ENCODE data around the gene CAV2. TPM values are rescaled to one million over a fixed set of nuclear protein-coding genes. Genes with fewer than 3 reads are reported as not detected.
A peak's percentile ranks its signal among the peaks of the same experiment; 100 is the strongest.

Gene CAV2
- total RNA-seq, 1 donor from 2014 or later: 161 TPM

GRCh38 chr7:116495736-116496135 is 3.8 kb upstream of the CAV2 start:
- no peak overlapping the region for H3K9ac ChIP-seq (ENCODE audit: low read length)
- H4K20me1 ChIP-seq (ENCODE audit: insufficient read depth, low read length): no peaks in the 10 kb centered on the region
- Mint-ChIP-seq H3K27ac (ENCODE audit: unreplicated experiment) (no peak overlapping the region), H3K9me3 (ENCODE audit: unreplicated experiment) (peaks cover 7% of the 10 kb centered on the region), H3K36me3 (ENCODE audit: low read depth, unreplicated experiment) (no peaks in the 10 kb centered on the region), H3K4me1 (ENCODE audit: low read depth, unreplicated experiment) (peaks cover 16% of the 10 kb centered on the region), H3K4me3 (ENCODE audit: unreplicated experiment) (no peak overlapping the region), H3K27me3 (ENCODE audit: low read depth, unreplicated experiment) (no peaks in the 10 kb centered on the region)
- no peaks in the 10 kb centered on the region for H3K36me3 ChIP-seq (ENCODE audit: insufficient read depth, low read length)
- no peak overlapping the region for H3K4me2 ChIP-seq (ENCODE audit: low read length)
- FAIRE-seq (no peak), DNase-seq (ENCODE audit: low read depth) (no peak)
- TF ChIP-seq CTCF (IDR thresholded peaks at IDR 0.05; ENCODE audit: insufficient read depth, low read depth, low read length): no peak
- no peak for TF ChIP-seq EZH2 (IDR thresholded peaks at IDR 0.05; ENCODE audit: insufficient read depth, low read length)
- H3K4me1 ChIP-seq (ENCODE audit: insufficient read depth, low read length): peaks cover 4% of the 10 kb centered on the region
- no peaks in the 10 kb centered on the region for H3K27me3 ChIP-seq (ENCODE audit: insufficient read depth, low read length)
- H3K9me3 ChIP-seq (ENCODE audit: insufficient read depth, low read depth, low read length): no peaks in the 10 kb centered on the region
- H3K4me3 ChIP-seq (ENCODE audit: insufficient read depth, low read depth, low read length): no peak overlapping the region
- peaks cover 12% of the 10 kb centered on the region for H3K79me2 ChIP-seq (ENCODE audit: insufficient read depth, low read length)
- no peak overlapping the region for H2AFZ ChIP-seq (ENCODE audit: low read depth, low read length)
- no peak overlapping the region for H3K27ac ChIP-seq (ENCODE audit: low read depth, low read length)

GRCh38 chr7:116496653-116497052 is 2.9 kb upstream of the CAV2 start:
- no peaks in the 10 kb centered on the region for H3K36me3 ChIP-seq (ENCODE audit: insufficient read depth, low read length)
- no peak for FAIRE-seq
- no peak for DNase-seq (ENCODE audit: low read depth)
- no peak overlapping the region for H3K9ac ChIP-seq (ENCODE audit: low read length)
- no peak overlapping the region for H2AFZ ChIP-seq (ENCODE audit: low read depth, low read length)
- no peak for TF ChIP-seq CTCF (IDR thresholded peaks at IDR 0.05; ENCODE audit: insufficient read depth, low read depth, low read length)
- TF ChIP-seq EZH2 (IDR thresholded peaks at IDR 0.05; ENCODE audit: insufficient read depth, low read length): no peak
- H4K20me1 ChIP-seq (ENCODE audit: insufficient read depth, low read length): no peaks in the 10 kb centered on the region
- no peak overlapping the region for H3K4me3 Mint-ChIP-seq (ENCODE audit: unreplicated experiment)
- no peak overlapping the region for H3K27ac Mint-ChIP-seq (ENCODE audit: unreplicated experiment)
- peaks cover 9% of the 10 kb centered on the region for H3K4me1 ChIP-seq (ENCODE audit: insufficient read depth, low read length)
- H3K4me2 ChIP-seq (ENCODE audit: low read length): no peak overlapping the region
- no peaks in the 10 kb centered on the region for H3K36me3 Mint-ChIP-seq (ENCODE audit: low read depth, unreplicated experiment)
- H3K27me3 Mint-ChIP-seq (ENCODE audit: low read depth, unreplicated experiment): no peaks in the 10 kb centered on the region
- no peak overlapping the region for H3K4me3 ChIP-seq (ENCODE audit: insufficient read depth, low read depth, low read length)
- no peaks in the 10 kb centered on the region for H3K9me3 ChIP-seq (ENCODE audit: insufficient read depth, low read depth, low read length)
- peaks cover 21% of the 10 kb centered on the region for H3K79me2 ChIP-seq (ENCODE audit: insufficient read depth, low read length)
- no peak overlapping the region for H3K27ac ChIP-seq (ENCODE audit: low read depth, low read length)
- H3K4me1 Mint-ChIP-seq (ENCODE audit: low read depth, unreplicated experiment): peaks cover 15% of the 10 kb centered on the region
- H3K27me3 ChIP-seq (ENCODE audit: insufficient read depth, low read length): no peaks in the 10 kb centered on the region
- peaks cover 7% of the 10 kb centered on the region for H3K9me3 Mint-ChIP-seq (ENCODE audit: unreplicated experiment)

- no peaks in the 10 kb centered on the region for H3K27me3 Mint-ChIP-seq (ENCODE audit: low read depth, unreplicated experiment)
- DNase-seq (ENCODE audit: low read depth) (no peak), FAIRE-seq (no peak)
- Histone ChIP-seq H3K4me2 (ENCODE audit: low read length) (no peak overlapping the region), H3K4me1 (ENCODE audit: insufficient read depth, low read length) (peaks cover 16% of the 10 kb centered on the region), H3K36me3 (ENCODE audit: insufficient read depth, low read length) (peaks cover 1% of the 10 kb centered on the region), H3K79me2 (ENCODE audit: insufficient read depth, low read length) (peaks cover 31% of the 10 kb centered on the region), H3K9me3 (ENCODE audit: insufficient read depth, low read depth, low read length) (no peaks in the 10 kb centered on the region), H3K27ac (ENCODE audit: low read depth, low read length) (no peak overlapping the region), H4K20me1 (ENCODE audit: insufficient read depth, low read length) (no peaks in the 10 kb centered on the region), H3K4me3 (ENCODE audit: insufficient read depth, low read depth, low read length) (no peak overlapping the region), H3K9ac (ENCODE audit: low read length) (no peak overlapping the region), H3K27me3 (ENCODE audit: insufficient read depth, low read length) (no peaks in the 10 kb centered on the region), H2AFZ (ENCODE audit: low read depth, low read length) (no peak overlapping the region)
- H3K9me3 Mint-ChIP-seq (ENCODE audit: unreplicated experiment): peaks cover 7% of the 10 kb centered on the region
- TF ChIP-seq EZH2 (IDR thresholded peaks at IDR 0.05; ENCODE audit: insufficient read depth, low read length) (no peak), CTCF (IDR thresholded peaks at IDR 0.05; ENCODE audit: insufficient read depth, low read depth, low read length) (no peak)
- H3K36me3 Mint-ChIP-seq (ENCODE audit: low read depth, unreplicated experiment): no peaks in the 10 kb centered on the region
- H3K27ac Mint-ChIP-seq (ENCODE audit: unreplicated experiment): peak overlapping the region; percentile 36
- peak overlapping the region; percentile 58 for H3K4me3 Mint-ChIP-seq (ENCODE audit: unreplicated experiment)
- H3K4me1 Mint-ChIP-seq (ENCODE audit: low read depth, unreplicated experiment): peaks cover 14% of the 10 kb centered on the region
Measured at GRCh38 chr7:116497708-116498107, 1.8 kb upstream of the CAV2 start.

Data from astrocyte (in vitro differentiated cells and primary cell).